HFF-Myc (cell line): ENCODE measurements around the gene PAK4.

ENCODE experiments used
- DNase-seq: peaks from one replicate; pipeline ENCODE4 v3.0.0-alpha.2; 2011; ENCODE audit warnings: low read depth; ENCODE audit errors: extremely low read depth
- H3K4me3 ChIP-seq: replicated peaks from 2 replicates; pipeline ENCODE4 v1.5.1; 2011; ENCODE audit warnings: low read depth, mild to moderate bottlenecking, control low read depth, low read length
- TF ChIP-seq, protein P1 (sequence below): IDR thresholded peaks from 2 replicates; pipeline ENCODE4 v1.5.1; 2012; ENCODE audit warnings: mild to moderate bottlenecking, low read depth, low read length, control low read depth; ENCODE audit errors: missing control alignments

PAK4 gene

DNA sequence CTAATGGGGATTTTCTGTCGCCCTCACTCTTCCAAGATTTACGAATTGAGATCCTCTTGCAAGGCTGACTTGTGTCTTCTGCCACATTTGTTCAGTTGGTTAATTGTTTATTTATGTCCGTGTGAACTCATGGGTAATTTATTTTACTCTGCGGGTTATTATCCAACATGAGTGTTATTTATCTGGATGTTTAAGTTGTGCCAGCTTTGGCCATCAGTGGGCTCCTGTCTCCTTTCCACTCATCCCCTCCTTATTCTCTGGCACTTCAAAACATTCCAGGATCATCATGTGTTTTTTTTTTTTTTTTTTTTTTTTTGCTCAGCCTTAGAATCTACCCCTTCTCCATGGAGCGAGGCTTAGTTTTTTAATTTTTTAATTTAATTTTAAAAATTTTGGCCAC, 22.4 kb upstream of the PAK4 start:
- TF ChIP-seq, protein P1, sequence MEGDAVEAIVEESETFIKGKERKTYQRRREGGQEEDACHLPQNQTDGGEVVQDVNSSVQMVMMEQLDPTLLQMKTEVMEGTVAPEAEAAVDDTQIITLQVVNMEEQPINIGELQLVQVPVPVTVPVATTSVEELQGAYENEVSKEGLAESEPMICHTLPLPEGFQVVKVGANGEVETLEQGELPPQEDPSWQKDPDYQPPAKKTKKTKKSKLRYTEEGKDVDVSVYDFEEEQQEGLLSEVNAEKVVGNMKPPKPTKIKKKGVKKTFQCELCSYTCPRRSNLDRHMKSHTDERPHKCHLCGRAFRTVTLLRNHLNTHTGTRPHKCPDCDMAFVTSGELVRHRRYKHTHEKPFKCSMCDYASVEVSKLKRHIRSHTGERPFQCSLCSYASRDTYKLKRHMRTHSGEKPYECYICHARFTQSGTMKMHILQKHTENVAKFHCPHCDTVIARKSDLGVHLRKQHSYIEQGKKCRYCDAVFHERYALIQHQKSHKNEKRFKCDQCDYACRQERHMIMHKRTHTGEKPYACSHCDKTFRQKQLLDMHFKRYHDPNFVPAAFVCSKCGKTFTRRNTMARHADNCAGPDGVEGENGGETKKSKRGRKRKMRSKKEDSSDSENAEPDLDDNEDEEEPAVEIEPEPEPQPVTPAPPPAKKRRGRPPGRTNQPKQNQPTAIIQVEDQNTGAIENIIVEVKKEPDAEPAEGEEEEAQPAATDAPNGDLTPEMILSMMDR: no peak
- H3K4me3 ChIP-seq: no peak overlapping the region
- no peak for DNase-seq

DNA sequence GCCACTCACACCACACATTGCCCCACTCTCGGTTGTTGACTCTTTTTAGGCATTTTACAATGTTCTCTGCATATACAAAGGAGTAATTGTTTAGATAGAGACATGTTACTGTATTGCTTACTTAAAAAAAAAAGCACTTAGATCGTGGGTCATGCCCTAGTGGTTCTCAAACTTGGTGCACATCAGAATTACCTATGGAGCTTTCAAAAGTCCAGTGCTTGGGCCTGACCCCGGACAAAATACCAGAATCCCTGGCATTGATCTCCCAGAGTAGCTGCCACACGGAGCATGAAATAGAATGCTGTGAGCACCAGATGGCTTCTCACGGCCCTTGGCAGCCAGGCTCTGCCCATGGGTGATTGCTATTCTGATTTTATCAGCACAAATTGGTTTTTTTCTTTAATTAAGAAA, 21.4 kb upstream of the PAK4 start:
- DNase-seq: no peak
- H3K4me3 ChIP-seq: no peak overlapping the region
- TF ChIP-seq, protein P1: no peak

DNA sequence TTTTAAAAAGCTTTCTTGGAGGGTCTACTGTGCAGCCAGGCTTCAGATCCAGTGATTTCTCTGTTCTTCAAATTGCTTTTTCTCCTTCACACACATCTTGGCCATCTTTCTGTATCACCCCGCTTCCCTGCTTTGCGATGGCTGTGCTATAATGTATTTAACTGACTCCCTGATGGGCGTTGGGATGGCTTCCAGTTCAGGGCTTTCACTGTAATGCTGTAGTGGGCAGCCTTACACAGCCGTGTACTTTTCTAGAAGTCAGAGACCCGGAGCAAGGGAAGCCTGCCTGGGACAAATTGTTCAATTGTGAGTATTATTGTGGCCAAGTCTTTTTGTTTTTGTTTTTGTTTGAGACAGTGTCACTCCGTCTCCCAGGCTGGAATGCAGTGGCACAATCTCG, 19.4 kb upstream of the PAK4 start:
- DNase-seq: no peak
- TF ChIP-seq, protein P1: no peak
- H3K4me3 ChIP-seq: no peak overlapping the region

DNA sequence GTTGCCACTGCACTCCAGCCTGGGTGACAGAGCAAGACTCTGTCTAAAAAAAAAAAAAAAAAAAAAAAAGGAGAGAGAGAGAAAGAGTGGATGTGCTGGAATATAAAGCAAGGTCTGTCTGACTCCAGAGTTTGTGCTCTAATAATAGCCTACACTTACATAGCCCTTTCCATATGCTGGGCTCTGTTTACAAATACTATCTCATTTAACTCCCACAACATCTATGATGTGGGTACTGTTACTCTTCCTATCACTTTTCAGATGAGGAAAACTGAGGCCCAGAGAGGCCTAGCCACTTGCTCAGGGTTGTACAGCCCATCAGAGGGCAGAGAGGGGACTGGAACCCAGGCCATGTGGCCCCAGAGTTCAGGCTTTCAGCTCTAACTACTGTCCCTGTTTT, 15.9 kb upstream of the PAK4 start:
- H3K4me3 ChIP-seq: no peak overlapping the region
- TF ChIP-seq, protein P1: no peak
- no peak for DNase-seq

DNA sequence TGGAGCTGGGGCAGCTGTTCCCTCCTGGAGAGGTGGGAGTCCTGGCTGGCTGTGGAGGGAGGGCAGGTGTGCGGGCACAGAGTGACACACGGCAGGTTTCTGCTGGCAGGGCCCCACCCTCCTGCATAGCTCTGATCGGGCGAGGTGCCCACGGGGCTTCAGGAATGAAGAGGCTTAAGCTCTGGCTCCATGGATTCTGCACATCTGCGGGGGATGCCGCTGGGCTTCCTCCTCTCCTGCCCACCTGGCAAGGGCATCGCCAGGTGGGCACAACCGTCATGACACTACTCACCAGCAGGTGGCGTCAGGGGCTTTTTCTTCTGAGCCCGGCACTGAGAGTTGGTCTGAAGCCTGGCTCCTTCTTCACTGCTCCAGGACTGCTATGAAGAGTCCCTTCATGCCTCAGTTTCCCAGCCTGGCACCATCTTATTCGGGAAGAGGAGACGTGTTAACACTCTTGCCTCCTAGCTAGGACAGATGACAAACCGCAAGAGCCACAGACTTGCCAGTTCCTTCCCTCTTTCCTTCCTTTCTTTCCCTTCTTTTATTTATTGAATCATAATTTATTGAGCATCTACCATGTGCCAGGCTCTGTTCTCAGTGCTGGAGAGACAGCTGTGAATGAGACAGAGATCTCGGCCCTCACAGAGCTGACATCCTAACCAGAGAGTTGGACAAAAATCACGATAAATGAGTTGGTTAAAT, 15.2 kb upstream of the PAK4 start:
- TF ChIP-seq, protein P1: peak; percentile 88
- no peak for DNase-seq
- no peak overlapping the region for H3K4me3 ChIP-seq

DNA sequence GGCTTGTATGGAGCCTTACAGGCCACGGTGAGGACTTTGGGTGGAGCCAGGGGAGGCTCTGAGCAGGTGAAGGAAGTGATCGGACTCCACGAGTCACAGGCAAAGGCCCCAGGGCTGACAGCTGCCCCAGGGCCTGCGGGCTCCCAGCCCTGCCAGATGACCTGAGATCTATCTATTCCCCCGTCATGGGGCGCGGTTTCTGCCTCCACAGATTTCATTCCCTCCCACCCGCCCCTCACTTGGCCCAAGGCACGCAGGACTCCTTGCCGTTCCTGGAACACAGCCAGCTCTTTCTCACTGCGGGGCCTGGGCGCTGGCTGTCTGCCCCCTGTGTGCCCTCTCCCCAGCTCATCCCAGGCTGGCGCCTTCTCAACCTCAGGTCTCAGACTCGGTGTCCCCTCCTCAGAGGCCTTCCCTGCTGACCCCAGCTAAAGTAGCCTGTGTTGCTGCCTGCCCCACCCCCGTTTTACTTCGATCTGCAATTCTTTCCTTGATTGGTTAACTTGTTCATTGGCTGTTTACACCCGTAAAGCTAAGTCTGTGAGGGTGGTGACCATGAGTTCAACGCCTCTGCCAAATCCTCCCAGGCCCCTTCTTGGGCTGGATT, 13.9 kb upstream of the PAK4 start:
- TF ChIP-seq, protein P1: no peak
- no peak for DNase-seq
- H3K4me3 ChIP-seq: no peak overlapping the region
